Stimulated activated naive CD8-positive, alpha-beta T cell treated with anti-CD3 and anti-CD28 coated beads, Interleukin-15, Interleukin-2, amounts not matched to agents 100 U/mL and 50 U/mL, for 24 hours (primary cell): ENCODE measurements around the gene PANK3.
A peak's percentile ranks its signal among the peaks of the same experiment; 100 is the strongest.
"Not testable (repeated sequence)": the region's sequence is repeated elsewhere in the genome, so short reads cannot be mapped to it uniquely, and the experiment has no call there.

ENCODE experiments used
- ATAC-seq: fragments of 150-1000 bp; cut with Tn5 transposase; one replicate; pipeline ENCODE4 v1.10.0; 2021
- DNase-seq: peaks from one replicate; pipeline ENCODE4 v3.0.0; 2021

The PANK3 gene

DNA sequence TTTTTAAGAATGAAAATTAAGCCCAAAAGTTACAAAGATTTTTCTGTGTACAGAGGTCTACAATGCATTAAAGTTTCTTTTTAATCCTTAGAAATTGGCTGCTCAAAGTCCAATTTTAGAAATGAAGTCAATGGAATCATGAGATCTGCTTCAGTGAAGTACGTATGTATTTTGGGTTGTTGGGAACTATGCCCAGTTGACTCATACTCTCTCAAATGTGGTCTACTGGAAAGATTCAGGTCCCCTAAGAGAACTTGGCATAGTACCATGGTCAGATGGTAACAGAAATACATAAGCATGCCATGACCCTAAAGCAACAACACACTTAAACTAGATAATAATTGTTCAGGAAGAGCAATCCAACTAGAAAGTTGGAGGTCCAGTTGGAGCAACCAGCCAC is 27.0 kb downstream of the PANK3 start:
- no peak for DNase-seq

DNA sequence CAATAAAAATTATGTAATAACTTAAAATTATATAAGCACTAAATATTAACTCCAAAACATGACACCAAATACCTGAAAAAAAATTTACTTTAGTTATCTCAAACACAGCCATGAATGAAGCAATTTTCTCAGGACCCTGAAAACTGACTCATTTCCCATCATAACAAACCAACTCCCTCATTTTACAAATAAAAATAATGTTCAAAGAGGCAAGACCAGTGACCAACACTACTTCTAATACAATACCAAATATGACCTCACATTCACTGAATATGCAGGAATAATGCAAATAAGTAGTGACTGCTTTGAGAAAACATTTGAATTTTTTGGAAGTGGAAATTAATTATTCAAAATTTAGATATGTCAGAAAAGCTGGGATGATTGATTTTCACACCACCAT is 28.5 kb downstream of the PANK3 start:
- no peak for ATAC-seq
- no peak for DNase-seq

More for the DNA sequence above, 27.0 kb downstream of the PANK3 start:
- no peak for ATAC-seq

DNA sequence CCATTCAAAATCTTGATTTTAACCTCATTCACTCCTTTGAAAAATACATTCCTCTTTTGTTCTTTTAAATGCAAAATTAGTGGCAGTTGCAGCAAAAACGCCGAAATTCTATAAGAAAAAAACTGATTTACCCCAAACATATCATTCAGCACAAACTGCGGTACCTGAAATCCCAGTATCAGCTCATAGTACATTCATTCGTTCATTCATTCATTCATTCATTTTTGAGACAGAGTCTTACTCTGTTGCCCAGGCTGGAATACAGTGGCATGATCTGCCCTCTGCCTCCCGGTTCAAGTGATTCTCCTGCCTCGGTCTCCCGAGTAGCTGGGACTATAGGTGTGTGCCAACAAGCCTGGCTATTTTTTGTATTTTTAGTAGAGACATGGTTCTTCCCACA is 29.6 kb downstream of the PANK3 start:
- DNase-seq (no peak), ATAC-seq (no peak)

DNA sequence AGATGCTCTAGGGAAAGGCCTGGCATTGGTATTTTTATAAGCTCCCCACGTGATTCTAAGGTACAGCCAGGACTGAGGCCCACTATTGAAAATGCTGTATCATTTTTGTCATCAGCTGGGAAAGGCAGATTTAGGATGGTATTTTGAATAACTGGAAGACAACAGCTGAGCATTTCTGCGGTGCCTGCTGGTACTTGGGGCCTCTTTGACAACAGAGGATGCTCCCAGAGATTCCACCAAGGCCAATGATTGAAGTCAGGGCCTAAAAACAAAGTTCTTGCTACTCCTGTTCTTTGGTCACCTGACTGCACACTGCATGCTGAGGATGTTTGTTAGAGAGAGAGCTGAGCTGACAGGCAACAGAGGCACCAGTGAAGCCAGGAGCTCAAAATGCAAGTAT is 42.0 kb downstream of the PANK3 start:
- ATAC-seq (no peak), DNase-seq (no peak)

DNA sequence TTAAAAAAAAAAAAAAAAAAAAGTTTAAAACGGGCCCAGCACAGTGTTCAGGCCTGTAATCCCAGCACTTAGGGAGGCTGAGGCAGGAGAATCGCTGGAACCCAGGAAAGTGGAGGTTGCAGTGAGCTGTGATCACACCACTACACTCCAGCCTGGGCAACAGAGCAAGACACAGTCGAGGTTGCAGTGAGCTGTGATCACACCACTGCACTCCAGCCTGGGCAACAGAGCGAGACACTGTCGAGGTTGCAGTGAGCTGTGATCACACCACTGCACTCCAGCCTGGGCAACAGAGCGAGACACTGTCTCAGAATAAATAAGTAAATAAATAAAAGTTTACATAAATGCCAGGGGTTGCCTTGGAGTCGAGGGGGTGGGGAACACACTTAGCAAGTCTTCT is 44.8 kb downstream of the PANK3 start:
- ATAC-seq, DNase-seq: not testable (repeated sequence)

DNA sequence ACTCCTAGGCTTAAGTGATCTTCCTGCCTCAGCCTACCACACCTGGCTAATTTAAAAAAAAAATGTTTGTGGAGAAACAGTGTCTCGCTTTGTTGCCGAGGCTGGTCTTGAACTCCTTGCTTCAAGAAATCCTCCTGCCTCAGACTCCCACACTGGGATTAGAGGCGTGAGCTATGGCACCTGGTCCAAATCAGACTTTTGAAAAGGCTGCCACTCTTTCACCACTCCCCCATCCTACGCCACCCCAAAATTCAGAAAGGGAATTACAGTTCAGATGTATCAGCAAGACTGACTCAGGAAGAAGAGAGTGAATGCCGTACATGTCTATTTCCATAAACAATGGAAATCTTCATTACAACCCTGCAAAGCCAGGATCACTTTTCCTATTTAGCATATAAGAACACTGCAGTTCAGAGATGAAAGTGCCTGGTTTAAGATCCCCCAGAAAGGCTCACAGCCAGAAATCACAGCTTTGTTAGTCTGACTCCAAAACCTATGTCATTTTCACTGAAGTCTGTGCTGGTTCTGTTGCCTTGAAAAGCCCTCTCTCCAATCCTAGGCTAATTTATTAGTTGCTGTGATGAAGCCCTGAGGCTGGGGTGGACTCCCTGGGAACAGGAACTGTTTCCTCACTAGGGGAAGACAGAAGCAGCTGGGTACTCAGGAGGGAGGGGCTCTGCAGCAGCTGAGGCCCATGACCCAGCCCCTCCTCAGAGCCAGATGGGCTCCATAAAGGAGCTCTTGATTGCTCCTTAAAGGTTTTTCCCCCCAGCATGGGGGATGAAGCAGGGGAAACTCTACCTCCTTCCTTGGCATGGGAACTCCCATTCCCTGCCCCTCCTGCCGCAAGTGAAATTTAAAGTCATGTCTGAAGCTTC is 46.9 kb downstream of the PANK3 start:
- ATAC-seq (no peak), DNase-seq (no peak)

DNA sequence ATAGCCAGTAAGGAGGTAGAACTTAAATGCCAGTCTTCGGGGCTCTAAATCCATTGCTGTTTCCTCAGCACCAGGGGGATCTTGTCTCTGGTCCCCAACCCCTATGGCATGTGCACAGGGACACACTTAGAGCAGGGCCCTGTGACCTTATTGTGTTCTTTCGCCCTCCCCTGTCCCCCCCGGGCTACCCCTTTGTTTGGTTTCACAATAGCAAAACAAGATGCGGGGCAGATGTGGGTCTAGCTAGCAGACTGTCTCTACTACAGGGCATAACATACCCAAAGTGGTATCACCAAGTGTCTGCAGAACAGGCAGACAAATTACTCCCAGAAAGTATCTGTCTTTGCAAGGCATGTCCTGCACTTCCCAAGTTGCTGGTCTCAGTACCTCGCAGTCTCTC is 48.0 kb downstream of the PANK3 start:
- ATAC-seq (no peak), DNase-seq (no peak)

DNA sequence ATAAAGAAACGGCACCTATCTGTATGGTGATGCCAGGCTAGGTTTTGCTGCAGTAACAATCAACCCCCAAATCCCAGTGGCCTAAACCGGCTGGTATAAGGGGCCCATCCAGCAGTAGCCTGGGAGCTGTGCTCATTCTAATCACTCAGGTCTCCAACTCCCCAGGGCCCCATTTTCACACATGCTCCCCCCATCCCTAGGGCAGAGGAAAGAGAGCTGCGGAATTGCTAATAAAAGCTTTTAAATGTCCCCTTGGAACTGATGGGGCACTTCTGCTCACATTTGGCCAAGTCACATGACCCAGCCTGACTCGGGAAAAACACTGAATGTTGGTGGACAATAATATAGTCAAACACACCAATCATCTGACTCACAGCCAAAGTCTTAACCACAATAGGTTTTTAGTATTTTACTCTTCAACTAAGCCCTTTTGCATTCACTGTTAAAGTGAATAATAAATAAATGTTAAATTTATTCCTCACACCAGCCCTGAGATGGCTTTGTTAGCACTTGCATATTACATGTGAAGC is 48.5 kb downstream of the PANK3 start:
- no peak for ATAC-seq
- no peak for DNase-seq

DNA sequence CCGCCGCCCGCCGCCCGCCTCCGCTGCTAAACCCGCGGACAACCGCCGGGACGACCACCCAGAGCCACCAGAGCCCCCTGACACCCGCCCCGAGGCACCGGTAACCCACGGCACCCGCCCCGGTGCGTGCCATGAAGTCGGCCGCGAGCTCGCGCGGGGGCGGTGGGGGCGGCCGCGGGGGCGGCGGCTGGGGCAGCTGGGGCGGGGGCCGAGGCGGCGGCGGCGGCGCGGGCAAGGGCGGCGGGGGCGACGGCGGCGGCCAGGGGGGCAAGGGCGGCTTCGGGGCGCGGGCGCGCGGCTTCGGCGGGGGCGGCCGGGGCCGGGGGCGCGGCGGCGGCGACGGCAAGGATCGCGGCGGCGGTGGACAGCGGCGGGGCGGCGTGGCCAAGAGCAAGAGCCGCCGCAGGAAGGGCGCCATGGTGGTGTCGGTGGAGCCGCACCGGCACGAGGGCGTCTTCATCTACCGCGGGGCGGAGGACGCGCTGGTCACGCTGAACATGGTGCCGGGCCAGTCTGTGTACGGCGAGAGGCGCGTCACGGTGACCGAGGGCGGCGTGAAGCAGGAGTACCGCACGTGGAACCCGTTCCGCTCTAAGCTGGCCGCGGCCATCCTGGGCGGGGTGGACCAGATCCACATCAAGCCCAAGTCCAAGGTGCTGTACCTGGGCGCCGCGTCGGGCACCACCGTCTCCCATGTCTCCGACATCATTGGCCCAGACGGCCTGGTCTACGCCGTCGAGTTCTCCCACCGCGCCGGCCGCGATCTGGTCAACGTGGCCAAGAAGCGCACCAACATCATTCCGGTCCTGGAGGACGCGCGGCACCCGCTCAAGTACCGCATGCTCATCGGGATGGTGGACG is 49.6 kb downstream of the PANK3 start:
- DNase-seq (no peak), ATAC-seq (no peak)

DNA sequence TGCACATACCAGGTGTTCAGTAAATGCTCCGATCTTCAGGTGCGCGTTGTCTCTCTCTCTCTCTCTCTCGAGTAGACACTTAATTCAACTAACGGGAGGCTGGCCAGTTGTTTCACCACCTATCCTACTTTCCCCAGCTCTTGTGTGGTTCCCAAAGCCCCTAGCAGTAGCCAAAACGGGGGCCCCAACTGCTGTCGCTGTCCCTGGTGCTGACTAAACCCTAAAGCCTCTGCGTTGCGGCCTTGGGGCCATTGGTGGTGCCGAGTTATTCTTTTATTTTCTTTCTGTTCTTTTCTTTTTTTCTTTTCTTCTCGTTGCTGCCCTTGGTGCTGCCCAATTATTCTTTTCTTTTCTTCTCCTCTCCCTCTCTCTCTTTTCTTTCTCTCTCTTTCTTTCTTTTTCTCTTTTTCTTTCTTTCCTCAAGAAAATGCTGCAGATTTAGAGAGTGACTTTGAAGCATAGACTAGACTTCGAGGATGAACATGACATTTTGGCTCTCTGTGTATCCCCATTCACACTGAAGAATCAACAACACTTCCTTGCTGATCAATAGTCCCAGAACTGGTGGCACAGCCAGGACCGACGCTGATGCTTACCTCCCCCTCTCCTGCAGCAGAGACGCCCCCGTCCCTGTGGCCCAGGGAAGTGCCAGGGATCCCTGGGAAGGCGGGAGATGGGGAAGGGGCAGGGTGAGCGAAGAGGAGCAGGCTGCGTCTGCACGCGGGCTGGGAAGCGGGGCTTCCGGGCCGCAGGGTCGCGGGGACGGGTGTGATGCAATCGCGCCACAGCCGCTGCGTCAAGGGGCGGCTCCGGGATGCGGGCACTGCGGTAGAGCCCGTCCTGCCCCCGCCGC is 50.4 kb downstream of the PANK3 start, which contains the start of gene FBLL1:
TSS of gene FBLL1 (plus strand) at position 785 of the 853 bp plus-strand sequence. CDS start 200 bp downstream, outside the sequence.
- peak; percentile 39 for DNase-seq
- no peak for ATAC-seq

DNA sequence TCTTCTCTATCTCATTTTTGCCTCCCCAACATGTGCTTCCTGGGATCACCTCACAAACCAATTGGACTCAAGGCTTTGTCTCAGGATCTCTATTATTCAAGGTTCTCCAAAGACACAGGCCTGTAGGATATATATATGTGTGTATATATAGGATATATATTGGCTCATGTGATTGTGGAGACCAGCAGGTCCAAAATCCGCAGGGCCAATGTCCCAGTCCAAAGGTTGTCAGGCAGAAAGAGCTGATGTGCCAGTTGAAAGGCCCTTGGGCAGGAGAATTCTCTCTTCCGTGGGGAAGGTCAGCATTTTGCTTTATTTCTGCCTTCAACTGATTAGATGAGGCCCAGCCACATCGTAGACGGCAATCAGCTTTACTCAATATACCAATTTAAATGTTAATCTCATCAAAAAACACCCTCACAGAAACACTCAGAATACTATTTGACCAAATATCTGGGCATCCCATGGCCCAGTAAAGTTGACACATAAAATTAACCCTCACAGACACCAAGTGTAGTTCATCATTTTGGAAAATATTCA is 51.3 kb downstream of the PANK3 start:
- DNase-seq: no peak
- no peak for ATAC-seq

DNA sequence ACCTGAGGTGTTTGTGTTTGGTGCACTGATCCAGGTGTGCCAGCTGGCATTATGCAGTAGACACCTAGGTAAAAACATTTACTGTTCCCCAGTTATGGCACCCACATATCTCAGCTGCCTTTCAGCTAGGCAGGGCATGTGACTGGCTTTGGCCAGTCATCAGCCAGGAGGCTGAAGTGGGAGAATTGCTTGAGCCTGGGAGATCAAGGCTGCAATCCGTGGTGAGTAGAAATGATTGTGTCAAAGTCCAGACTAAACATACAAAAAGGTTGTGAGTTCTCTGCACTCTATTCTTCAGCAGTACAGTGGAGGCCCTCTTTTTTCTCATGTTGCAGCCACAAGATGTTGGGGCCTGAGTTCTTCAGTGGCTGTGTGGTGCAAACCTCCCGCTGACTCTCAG is 53.3 kb downstream of the PANK3 start:
- DNase-seq: no peak
- ATAC-seq: no peak

DNA sequence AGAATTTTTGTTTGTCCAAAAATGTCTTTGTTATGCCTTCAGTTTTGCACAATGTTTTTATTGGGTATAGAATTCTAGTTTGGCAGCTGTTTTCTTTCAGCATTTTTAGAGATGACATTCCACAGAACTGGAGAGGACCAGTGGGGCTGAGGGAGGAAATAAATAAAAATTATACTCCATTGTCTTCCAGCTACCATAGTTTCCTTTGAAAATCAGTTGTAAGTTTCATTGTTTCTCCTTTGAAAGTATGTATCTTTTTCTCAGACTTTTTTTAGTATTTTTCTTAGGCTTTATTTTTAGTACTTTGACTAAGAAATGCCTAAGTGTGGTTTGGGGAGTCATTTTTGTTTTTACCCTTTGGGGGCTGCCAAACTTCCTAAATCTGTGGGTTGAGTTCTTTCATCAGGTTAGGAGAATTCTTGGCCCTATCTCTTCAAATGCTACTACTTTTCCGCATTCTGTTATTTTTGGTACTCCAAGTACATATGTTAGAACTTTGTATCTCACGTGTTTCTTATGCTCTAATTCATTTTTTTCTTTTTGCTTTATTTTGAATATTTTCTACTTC is 65.2 kb downstream of the PANK3 start:
- no peak for ATAC-seq
- no peak for DNase-seq

DNA sequence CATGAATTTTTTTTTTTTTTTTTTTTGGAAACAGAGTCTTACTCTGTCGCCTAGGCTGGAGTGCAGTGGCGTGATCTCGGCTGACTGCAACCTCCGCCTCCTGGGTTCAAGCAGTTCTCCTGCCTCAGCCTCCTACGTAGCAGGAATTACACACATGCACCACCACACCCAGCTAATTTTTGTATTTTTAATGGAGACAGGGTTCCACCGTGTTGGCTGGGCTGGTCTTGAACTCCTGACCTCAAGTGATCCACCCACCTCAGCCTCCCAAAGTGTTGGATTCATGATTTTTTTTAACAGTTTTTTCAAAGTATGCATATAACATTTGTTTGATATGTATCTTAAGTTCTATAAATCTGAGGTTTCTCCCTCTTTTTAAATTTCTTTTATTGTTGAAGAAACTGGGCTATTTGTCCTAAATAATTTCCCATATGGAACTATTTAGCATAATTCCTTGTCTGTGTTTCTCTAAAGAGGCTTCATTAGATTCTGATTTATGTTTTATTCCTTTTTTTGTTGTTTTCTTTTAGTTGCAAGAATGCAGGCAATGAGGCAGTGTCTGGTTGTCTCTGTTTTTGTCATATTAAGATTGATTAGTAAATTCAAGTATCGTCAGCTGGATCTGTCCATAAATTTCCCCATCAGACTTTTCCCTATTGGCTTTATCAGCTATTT is 76.5 kb downstream of the PANK3 start:
- ATAC-seq (no peak), DNase-seq (no peak)
